ENCODE data around the gene ACTL6A.

ACTL6A gene

DNA sequence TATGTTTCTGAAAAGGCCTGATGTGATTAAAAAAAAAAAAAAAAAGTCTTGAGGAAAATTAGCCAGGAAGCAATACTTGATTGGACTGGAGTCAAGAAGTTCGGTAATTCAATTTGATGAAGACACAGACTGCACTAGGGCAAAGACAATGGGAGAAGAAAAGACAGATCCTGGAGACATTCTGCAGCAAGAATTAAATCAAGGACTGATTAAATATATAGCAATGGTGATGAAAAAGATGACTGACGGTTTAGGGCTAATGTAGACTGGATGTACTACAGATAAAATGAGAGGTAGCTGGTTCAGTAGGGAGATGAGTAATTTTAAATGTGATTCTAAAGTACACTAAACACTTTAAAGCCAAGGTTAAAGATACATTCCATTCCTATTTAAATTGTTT lies 27.9 kb downstream of the ACTL6A start:
- DNase-seq (ENCODE audit: low read depth): no peak

DNA sequence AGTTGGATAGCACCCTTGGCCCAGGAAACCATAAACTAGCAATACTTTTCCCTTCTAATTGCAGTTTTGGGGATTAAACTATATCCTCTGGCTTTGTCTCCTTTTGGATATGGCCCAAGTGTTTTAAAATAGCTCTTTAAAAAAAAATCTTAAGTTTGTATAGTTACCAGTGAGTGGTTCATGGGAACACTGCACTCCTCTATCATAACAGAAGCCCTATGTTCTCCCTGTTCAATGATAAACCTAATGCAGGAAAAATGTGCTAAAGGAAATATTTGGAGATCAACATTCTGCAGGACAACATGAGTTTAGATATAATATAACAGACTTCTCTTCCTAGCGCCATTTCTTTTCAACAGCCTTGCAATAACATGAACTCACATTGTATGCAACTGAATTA lies 28.6 kb downstream of the ACTL6A start:
- DNase-seq (ENCODE audit: low read depth): no peak

DNA sequence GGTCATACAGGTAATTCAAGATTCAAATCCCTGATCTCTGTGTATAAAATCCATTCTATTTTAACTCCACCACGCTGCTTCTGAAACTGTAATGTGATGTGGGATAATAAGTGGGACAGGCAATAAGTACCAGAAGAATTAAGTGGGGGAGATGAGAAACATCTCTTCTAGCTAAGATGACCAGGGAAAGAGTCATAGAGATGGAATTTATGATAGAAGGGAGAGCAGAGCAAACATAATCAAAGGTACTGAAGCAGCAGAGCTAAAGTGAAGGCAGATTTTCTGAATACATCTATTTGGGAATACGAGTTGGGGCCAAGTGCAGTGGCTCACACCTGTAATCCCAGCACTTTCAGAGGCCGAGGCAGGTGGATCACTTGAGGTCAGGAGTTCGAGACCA lies 36.8 kb downstream of the ACTL6A start:
- no peak for DNase-seq (ENCODE audit: low read depth)

DNA sequence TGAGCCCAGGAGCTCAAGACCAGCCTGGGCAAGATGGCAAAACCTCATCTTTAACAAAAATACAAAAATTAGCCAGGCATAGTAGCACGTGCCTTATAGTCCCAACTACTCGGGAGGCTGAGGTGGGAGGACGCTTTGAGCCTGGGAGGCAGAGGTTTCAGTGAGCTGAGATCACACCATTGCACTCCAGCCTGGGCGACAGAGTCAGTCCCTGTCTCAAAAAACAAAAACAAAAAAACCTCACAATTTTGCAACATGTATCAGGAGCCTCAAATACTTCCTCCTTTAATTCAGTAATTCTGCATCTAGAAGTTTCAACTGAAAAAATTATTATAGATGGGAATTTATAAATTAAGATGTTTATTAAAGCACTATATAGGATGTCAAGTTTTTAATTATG lies 40.6 kb downstream of the ACTL6A start:
- DNase-seq (ENCODE audit: low read depth): no peak

DNA sequence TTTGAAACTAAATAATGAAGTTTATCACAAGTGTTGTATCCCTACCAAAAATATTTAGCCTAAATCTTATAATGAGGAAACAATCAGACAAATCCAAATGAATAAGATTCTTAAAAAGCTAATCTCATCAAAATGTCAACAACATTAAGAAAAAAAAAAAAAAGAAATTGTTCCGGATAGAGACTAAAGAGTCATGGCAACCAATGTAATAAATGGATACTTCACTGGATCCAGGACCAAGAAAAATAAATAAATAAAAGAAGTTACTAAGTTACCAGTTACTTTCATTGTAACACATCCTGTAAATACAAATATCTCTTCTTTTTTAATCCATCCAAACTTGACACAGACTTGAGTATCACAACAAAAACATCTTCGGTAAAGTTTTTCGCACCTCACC lies 41.1 kb downstream of the ACTL6A start:
- DNase-seq (ENCODE audit: low read depth): no peak

DNA sequence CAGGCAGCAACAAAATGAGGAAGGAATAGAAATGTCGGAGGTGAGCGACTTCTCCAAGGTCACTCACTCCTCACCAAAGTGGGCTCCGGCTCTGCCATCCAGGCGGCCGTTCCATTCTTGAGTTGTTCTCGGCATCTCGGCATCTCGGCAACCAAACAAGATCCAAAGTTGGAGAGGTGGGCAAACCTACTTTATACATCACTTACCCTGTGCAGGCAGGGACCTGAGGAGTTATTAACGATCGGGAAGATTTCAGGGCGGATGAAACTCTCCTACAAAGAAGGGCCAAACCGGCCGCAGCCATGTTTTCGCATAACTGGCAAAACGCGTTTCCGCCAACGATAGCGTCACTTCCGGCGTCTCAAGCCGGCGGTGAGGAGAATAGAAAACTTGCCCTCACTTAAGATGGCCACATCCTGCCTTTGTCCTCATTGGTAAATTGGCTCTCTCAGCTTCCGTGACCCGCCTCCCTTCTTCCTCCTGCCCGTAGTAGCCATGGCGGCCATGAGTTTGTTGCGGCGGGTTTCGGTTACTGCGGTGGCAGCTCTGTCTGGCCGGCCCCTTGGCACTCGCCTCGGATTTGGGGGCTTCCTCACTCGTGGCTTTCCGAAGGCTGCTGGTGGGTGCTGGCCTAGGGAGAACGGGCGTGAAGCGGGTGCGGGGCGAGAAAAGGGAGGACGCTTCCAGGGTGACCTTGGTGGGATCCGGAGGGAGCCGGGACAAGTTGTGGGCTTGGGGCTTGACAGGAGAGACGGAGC lies 41.8 kb downstream of the ACTL6A start, which contains the start of the genes MRPL47 and NDUFB5:
TSS of gene MRPL47 (minus strand) at position 318 of the 758 bp plus-strand sequence. CDS start at position 304, 14 bp downstream.
TSS of gene NDUFB5 (plus strand) at position 474 of the 758 bp plus-strand sequence. CDS start at position 496, 22 bp downstream.
- peak; percentile 88 for DNase-seq (ENCODE audit: low read depth)

DNA sequence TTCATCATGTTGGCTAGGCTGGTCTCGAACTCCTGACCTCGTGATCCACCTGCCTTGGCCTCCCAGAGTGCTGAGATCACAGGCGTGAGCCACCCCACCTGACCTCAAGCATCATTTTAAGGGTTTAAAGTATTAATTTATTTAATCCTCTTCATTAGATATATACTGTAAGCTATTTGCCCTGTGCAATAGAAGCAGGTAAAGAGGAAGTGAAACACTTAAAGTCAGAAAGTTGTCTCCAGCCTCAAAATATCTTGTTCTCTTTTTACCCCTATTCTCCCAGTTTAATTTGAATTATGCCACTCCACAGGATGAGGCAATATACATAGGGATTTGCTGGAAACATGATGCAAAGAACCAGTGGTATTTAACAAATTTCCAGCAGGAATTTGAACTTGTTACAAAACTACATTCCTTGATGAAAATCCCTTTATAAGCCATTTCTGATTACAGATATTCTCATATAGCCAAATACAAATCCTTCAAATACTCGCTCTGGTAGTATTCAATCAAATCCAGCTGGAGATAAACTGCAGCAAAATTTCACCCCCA lies 43.9 kb downstream of the ACTL6A start:
- no peak for DNase-seq (ENCODE audit: low read depth)

DNA sequence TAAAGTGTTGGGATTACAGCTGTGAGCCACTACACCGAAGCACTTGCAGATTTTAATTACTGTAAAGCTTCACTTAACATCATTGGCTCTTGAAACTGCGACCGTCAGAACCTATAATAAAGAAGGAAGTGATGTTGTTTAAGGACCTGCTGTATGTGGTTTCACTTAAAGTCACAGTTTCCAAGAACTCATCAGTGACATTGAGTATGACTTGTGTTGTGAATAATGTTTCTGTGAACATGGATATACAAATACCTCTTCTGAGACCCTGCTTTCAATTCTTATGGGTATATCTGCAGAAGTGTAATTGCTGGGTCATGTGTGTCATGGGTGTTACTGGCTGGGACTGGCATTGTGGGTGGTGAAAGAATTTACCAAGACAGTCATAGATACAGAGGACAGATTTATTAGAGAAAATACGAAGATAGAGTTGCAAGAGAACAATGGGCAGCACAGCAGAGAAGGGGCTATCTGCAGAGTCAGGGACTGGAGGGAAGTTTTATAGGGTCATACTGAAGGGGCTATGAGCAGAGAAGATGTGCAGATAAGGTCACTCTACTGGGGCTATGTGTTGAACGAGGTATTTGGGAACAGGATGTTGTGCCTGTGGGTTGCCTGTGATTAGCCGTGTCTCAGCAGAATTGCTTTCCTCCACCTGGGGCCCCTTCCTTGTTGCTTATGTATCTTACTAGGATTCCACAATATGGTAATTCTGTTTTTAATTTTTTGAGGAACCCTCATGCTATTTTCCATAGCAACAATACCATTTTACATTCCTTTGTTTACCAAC lies 46.4 kb downstream of the ACTL6A start:
- no peak for DNase-seq (ENCODE audit: low read depth)

DNA sequence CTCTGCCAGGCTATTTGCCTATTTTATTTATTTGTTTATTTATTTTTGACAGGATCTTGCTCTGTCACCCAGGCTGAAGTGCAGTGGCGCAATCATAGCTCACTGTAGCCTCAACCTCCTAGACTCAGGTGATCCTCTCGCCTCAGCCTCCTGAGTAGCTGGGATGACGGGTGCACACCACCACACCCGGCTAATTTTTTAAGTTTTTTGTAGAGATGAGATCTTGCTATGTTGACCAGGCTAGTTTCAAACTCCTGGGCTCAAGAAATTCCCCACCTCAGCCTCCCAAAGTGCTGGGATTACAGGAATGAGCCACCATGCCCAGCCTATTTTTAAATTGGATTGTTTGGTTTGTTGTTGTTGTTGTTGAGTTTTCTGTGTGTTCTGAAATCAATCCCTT lies 47.3 kb downstream of the ACTL6A start:
- DNase-seq (ENCODE audit: low read depth): no peak

DNA sequence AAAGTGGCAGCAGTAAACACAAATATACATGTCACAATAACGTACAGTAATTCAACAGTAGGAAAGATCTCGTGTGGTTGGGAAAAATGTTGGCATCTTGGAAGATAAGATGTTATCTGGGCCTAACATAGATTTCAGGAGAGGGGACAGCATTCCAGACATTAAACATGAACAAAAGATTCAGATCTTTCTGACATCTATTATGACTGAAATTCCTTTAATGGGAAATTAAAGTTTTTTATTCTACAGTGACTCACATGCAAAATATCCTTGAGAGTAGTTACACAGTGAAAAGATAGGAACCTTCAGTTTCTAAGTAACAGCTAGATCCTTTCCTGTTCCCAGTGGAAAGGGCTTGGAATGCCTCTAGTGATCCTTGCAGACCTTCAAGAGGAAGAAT lies 51.1 kb downstream of the ACTL6A start:
- no peak for DNase-seq (ENCODE audit: low read depth)

DNA sequence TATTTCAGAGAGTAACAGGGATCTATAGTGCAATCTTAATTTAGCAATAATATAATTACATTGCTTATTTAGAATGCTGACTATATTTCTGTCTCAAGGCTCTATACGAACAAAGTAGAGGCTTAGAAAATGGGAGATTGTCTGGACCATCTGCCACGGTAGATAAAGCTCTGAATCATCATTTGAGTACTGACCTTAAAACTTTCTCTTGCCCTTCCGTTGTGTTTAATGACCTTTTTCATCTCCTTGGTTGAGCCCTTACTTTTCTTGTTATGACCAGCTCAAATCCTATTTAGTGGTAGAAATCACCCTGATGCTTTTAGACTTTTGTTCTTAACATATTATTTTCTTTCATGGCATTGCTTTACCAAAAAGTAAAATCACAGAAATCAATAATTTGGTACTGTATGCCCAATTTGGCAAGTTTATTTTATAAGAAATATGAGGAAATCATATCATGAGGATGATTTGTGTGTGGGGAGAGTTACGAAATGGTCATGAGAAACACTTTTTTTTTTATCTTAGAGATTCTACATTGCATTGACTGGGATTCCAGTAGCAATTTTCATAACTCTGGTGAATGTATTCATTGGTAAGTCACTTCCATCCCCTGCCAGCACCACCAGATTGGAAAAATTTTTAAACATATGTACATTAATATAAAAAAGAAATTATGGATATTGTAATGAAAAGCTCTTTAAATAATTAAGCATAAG lies 52.9 kb downstream of the ACTL6A start:
- no peak for DNase-seq (ENCODE audit: low read depth)

DNA sequence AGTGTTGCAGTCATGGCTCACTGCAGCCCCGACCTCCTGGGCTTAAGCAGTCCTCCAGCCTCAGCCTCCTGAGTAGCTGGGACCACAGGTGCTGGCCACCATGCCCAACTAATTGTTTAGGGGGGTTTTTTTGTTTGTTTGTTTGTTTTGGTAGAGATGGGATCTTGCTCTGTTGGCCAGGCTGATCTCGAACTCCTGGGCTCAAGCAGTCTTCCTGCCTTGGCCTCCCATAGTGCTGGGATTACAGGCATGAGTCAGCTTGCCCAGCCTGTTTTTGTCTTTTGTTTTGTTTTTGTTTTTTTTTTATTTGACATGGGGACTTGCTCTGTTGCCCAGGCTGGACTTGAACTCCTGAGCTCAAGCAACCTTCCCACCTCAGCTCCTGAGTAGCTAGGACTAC lies 59.3 kb downstream of the ACTL6A start:
- no peak for DNase-seq (ENCODE audit: low read depth)

DNA sequence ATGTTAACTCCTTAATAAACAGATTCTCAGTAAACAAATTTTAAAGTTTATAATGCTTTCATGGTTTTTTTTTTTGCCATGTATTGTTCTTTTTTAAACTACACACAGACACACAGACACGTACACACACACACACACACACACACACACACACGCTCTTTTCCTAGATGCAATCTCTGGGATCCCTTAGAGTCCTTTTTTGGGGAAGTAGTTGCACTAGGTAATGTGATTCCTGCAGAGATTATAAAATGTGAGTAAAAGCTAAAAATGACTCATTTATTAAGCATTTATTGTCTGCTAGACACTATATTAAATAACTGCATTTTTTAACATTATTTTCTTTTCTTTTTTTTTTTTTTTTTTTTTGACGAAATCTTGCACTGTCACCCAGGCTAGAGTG lies 61.7 kb downstream of the ACTL6A start:
- DNase-seq (ENCODE audit: low read depth): no peak

DNA sequence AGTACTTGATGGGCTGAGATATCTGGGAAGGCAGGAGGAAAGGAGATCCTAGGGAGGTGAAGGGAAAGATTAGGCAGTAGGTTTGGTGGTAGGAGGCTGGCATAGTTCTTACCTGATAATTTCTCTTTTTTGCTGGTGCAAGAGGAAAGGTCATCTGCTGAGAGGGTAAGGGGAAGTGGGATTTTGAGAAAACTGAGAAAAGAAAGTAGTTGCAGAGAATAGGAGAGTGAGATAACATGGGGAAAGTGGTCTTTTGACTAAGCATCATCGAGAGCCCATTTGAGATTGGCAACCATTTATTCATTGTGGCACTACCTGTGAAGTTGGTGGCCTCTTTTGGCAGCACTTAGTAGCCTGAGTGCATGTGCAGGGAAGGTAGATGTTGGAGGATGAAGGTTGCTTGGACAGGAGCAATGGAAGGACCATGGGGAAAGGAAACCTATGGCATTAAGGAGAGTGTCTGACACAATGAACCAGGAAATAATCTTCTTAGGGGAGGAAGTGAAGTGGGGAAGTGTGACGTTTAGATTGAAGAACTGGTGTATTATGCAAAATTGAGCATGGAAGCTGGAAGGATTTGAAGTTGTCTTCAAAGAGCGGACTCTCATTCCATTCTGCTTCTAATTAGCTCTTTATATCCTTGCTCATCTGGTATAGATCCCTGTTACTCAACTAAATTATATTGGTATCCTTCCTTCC lies 68.2 kb downstream of the ACTL6A start:
- DNase-seq (ENCODE audit: low read depth): no peak
